ENCODE results near the gene P3R3URF.

DNA sequence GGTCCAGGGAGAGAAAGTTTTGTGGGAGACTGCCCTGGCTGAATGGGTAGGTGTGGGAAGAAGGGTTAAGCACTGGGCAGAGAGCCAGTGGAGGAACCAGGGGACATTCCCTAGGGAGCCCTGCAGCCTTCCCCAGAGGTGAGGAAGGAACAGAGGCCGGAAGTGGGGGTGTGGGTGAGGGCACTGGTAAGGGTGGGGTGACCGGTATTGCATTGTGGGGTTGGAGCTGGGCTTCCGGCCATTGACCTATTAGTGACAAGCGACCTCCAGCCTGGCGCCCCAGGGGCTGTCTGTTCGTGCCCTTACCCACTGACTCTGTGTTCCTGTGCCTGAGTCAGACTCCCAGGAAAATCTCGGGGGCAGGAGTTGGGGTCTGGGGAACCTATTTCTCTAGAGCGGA, 4.9 kb downstream of the P3R3URF start:
- TF ChIP-seq POLR2A (IDR thresholded peaks at IDR 0.05): no peak
- TF ChIP-seq, protein P1, sequence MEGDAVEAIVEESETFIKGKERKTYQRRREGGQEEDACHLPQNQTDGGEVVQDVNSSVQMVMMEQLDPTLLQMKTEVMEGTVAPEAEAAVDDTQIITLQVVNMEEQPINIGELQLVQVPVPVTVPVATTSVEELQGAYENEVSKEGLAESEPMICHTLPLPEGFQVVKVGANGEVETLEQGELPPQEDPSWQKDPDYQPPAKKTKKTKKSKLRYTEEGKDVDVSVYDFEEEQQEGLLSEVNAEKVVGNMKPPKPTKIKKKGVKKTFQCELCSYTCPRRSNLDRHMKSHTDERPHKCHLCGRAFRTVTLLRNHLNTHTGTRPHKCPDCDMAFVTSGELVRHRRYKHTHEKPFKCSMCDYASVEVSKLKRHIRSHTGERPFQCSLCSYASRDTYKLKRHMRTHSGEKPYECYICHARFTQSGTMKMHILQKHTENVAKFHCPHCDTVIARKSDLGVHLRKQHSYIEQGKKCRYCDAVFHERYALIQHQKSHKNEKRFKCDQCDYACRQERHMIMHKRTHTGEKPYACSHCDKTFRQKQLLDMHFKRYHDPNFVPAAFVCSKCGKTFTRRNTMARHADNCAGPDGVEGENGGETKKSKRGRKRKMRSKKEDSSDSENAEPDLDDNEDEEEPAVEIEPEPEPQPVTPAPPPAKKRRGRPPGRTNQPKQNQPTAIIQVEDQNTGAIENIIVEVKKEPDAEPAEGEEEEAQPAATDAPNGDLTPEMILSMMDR (IDR thresholded peaks at IDR 0.05): no peak

Data from Peyer's patch (tissue), 4 donors.